Loucy (cell line): Measurements from ENCODE around the gene ABLIM1.

Experiments used
- CTCF ChIP-seq: fragments of 200-600 bp; sonication (generic); conservative IDR thresholded peaks from 2 replicates; pipeline ENCODE4 v1.5.1; 2014; ENCODE audit warnings: mild to moderate bottlenecking, antibody characterized with exemption, low read length
- EZH2phosphoT487 ChIP-seq: fragments of 200-600 bp; IDR thresholded peaks from 2 replicates; pipeline ENCODE4 v1.6.1; 2018; ENCODE audit warnings: antibody characterized with exemption, mild to moderate bottlenecking, moderate library complexity, borderline replicate concordance

- no peak for TF ChIP-seq CTCF
- no peak for TF ChIP-seq EZH2phosphoT487
These were observed 44.7 kb downstream of the ABLIM1 start for GRCh38 chr10:114613237-114613979.
